OCI-LY7 (cell line): Measurements from ENCODE around the gene MAP3K8.

Experiments
- EZH2phosphoT487 ChIP-seq: fragments of 200-600 bp; sonication (generic); IDR thresholded peaks from 2 replicates; pipeline ENCODE4 v1.6.1; 2018; ENCODE audit warnings: low read depth, borderline replicate concordance, mild to moderate bottlenecking, mixed run types, antibody characterized with exemption, low read length, moderate library complexity, mixed read lengths
- TF ChIP-seq, protein P1 (sequence below): fragments of 200-600 bp; sonication (generic); conservative IDR thresholded peaks from 2 replicates; pipeline ENCODE4 v1.5.1; 2014; ENCODE audit warnings: mild to moderate bottlenecking, antibody characterized with exemption, low read length, moderate library complexity, mixed read lengths

- TF ChIP-seq, protein P1, sequence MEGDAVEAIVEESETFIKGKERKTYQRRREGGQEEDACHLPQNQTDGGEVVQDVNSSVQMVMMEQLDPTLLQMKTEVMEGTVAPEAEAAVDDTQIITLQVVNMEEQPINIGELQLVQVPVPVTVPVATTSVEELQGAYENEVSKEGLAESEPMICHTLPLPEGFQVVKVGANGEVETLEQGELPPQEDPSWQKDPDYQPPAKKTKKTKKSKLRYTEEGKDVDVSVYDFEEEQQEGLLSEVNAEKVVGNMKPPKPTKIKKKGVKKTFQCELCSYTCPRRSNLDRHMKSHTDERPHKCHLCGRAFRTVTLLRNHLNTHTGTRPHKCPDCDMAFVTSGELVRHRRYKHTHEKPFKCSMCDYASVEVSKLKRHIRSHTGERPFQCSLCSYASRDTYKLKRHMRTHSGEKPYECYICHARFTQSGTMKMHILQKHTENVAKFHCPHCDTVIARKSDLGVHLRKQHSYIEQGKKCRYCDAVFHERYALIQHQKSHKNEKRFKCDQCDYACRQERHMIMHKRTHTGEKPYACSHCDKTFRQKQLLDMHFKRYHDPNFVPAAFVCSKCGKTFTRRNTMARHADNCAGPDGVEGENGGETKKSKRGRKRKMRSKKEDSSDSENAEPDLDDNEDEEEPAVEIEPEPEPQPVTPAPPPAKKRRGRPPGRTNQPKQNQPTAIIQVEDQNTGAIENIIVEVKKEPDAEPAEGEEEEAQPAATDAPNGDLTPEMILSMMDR, result no peak
- TF ChIP-seq EZH2phosphoT487, result no peak
Measured at GRCh38 chr10:30510932-30511700, 77.1 kb downstream of the MAP3K8 start.
